Measurements from ENCODE around the gene ZIC5. TPM values are rescaled to one million over a fixed set of nuclear protein-coding genes. Genes with fewer than 3 reads are reported as not detected.

Gene ZIC5
- total RNA-seq, 4 donors from 2014 or later: not detected

DNA sequence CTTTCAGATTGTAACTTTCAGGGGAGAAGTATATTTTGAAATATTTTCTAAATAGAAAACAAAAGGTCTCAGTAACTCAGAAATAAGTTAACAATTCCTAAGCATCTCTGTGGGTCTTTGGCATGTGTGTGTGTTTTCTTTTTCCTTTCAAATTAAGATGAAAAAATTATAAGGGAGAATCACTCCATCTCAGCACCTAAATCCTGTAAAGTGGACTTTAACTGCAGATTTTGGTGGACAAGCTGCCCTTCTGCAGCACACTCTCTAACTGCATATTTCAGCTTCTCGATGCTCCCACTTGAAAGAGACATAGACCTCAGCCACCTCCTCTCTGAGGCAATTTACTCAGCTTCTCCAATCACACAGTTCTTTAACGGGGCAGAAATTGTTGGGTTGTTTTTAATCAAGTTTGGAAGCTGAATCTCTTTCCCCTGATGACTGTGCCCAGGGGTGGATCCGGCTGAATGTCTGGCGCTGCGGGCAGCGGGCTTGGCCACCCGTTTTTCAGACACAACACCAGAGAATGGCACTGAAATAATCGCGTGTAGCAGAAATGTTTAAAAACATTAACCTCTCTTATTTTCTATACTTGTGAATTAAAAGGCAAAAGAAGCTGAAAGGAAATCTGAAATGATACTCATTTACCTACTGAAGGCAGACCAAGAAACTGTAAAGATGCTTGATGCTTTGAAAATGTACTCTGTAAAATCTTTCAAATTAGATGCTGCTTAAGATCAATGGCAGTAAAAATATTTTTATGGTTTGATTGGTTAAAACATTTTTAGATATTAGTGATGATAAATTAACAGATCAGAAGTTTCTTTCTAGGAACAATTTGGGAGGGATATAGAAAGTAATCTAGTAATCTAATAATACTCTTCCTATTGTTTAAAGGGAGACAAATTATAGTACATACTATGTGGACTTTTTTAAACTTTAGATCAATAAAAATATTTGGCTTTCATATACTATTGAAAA is 22.4 kb upstream of the ZIC5 start:
- H3K27ac ChIP-seq: no peak overlapping the region
- H3K4me3 ChIP-seq: no peak overlapping the region
- H3K27me3 ChIP-seq: peaks cover 100% of the 10 kb centered on the region
- H3K36me3 ChIP-seq: no peaks in the 10 kb centered on the region
- H3K9me3 ChIP-seq: peaks cover 0 to 4% (median 0%) of the 10 kb centered on the region in 3 donors
- TF ChIP-seq CTCF (IDR thresholded peaks at IDR 0.05) (no peak), POLR2A (IDR thresholded peaks at IDR 0.05) (no peak), EP300 (IDR thresholded peaks at IDR 0.05) (no peak), POLR2AphosphoS5 (IDR thresholded peaks at IDR 0.05) (no peak)
- peaks cover 0 to 37% (median 3%) of the 10 kb centered on the region in 3 donors for H3K4me1 ChIP-seq
- ATAC-seq: no peak
- WGBS, 2 donors (ENCODE audit: low coverage in 1 of 2): 5 to 6% methylated on average over 9 of the region's 9 CpGs

GRCh38 chr13:99992949-99993351 is 21.4 kb upstream of the ZIC5 start:
- H3K4me3 ChIP-seq: no peak overlapping the region
- peaks cover 0 to 4% (median 0%) of the 10 kb centered on the region in 3 donors for H3K9me3 ChIP-seq
- no peak for ATAC-seq
- TF ChIP-seq POLR2AphosphoS5 (IDR thresholded peaks at IDR 0.05) (no peak), CTCF (IDR thresholded peaks at IDR 0.05) (no peak), EP300 (IDR thresholded peaks at IDR 0.05) (no peak)
- H3K27ac ChIP-seq: no peak overlapping the region
- H3K36me3 ChIP-seq: no peaks in the 10 kb centered on the region
- H3K27me3 ChIP-seq: peaks cover 100% of the 10 kb centered on the region
- WGBS, 2 donors (ENCODE audit: low coverage in 1 of 2): 6 to 11% methylated on average over 3 of the region's 3 CpGs
- H3K4me1 ChIP-seq: peaks cover 0 to 44% (median 3%) of the 10 kb centered on the region in 3 donors

- H3K4me3 ChIP-seq: no peak overlapping the region
- no peak for ATAC-seq
- 10 to 18% methylated on average over 17 to 21 of the region's 36 CpGs for WGBS, 2 donors (ENCODE audit: low coverage in 1 of 2)
- H3K27ac ChIP-seq: no peak overlapping the region
- TF ChIP-seq EP300 (IDR thresholded peaks at IDR 0.05) (no peak), POLR2A (IDR thresholded peaks at IDR 0.05) (no peak), POLR2AphosphoS5 (IDR thresholded peaks at IDR 0.05) (no peak), CTCF (IDR thresholded peaks at IDR 0.05) (no peak)
- H3K36me3 ChIP-seq: no peaks in the 10 kb centered on the region
- H3K9me3 ChIP-seq: peaks cover 0 to 4% (median 0%) of the 10 kb centered on the region in 3 donors
- peaks cover 100% of the 10 kb centered on the region for H3K27me3 ChIP-seq
- H3K4me1 ChIP-seq: peaks cover 0 to 40% (median 3%) of the 10 kb centered on the region in 3 donors
These were observed 20.5 kb upstream of the ZIC5 start for GRCh38 chr13:99991828-99992775.

- no peak overlapping the region for H3K27ac ChIP-seq
- WGBS, 2 donors (ENCODE audit: low coverage in 1 of 2): 7 to 22% methylated on average over 3 to 6 of the region's 35 CpGs
- TF ChIP-seq POLR2AphosphoS5 (IDR thresholded peaks at IDR 0.05) (no peak), POLR2A (IDR thresholded peaks at IDR 0.05) (no peak), CTCF (IDR thresholded peaks at IDR 0.05) (no peak), EP300 (IDR thresholded peaks at IDR 0.05) (no peak)
- peaks cover 100% of the 10 kb centered on the region for H3K27me3 ChIP-seq
- peaks cover 0 to 4% (median 0%) of the 10 kb centered on the region in 3 donors for H3K9me3 ChIP-seq
- H3K4me1 ChIP-seq: peaks cover 0 to 36% (median 3%) of the 10 kb centered on the region in 3 donors
- no peak for ATAC-seq
- H3K36me3 ChIP-seq: no peaks in the 10 kb centered on the region
- no peak overlapping the region for H3K4me3 ChIP-seq
These were observed 19.7 kb upstream of the ZIC5 start for GRCh38 chr13:99991013-99991827.
